OCI-M1 (cell line): ENCODE results near the gene TPSB2.

Source experiments
- DNase-seq: peaks from one replicate; lab custom pipeline; 2025; lab: John Stamatoyannopoulos, UW

The TPSB2 gene

DNA sequence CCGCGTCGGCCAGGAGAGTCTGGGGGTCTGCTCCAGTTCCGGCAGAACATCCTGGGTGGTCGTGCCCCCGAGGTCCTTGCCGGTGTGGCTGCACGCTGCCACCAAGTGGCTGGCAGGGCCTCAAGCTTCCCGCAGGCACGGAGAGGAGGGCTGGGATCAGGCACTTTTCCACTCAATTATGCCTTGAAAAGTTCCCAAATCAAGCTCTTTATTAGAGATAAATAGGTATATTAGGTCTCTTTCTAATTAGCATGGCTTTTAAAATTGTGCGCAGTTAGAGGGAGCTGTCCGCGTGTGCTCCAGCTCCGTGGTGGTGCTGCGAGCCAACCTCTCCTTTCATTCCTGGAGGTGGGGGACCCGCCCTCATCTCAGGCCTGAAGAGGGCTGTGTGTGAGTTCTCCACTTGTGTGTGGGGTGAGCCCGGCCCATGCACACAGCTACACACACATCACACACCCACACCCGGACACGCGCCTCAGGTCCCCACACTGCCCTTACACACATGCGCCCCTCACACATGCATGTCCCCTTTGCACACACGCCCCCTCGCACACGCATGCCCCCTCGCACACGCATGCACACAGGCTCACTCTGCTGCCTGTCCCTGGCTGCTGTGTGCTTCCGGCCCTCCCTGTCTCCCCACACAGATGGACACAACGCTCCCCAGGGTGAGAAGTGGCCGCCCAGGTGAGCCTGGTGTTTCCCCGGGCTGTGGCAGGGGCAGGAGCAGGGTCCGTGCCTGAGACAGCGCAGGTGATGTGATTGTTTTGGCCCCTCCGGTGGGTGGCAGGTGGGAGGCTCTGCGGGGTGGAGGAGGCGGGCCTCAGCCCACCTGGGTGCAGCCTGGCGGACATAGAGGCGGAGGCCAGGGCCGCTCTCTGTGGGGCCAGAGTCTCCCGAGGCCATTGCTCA, 48.3 kb downstream of the TPSB2 start:
- no peak for DNase-seq

DNA sequence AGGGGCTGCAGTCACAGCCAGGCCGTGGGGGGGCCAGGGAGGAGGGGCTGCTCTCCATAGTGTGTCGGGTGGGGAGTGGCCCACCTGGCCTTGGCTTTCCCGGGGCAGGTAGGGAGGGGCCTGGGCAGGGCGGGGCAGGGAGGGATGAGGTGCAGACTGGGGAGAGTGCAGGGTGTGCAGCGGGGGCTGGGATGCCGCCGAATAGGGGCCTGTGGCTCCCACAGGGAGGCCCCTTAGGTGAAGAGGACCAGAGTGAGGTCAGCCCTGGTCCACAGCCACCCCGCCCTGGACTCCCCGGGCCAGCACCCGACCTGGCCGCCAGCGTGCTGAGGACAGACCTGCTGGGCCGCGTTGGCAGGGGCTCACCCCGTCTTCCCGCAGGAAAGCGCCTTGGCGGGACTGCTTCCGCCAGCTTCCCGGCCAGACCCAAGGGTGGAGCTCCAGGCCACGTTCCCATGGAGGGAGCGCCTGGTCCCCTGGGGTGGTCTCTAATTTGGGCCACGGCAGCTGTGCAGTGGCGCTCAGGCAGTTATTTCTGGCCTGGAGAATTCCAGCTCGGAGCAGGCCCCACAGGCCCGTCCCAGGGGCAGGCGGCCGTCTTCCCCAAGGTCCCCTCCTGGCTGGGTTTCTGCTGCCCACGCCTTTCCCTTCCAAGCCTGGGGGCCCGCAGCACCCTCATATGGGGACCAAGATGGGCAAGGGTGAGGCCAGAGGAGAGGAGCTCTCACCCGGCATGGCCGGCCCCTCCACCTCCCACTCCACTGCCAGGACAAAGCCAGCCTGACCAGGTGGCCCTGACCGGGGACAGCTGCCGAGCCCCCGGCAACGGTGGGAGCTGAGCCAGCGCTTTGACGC, 49.2 kb downstream of the TPSB2 start:
- no peak for DNase-seq
